Erythroblast (primary cell): ENCODE measurements around the gene SBK1.
"Not testable (repeated sequence)": the region's sequence is repeated elsewhere in the genome, so short reads cannot be mapped to it uniquely, and the experiment has no call there.

Source experiments
- GATA1 ChIP-seq: IDR thresholded peaks from 2 replicates; pipeline ENCODE4 v1.6.1; 2011; ENCODE audit warnings: low read depth, mild to moderate bottlenecking, control low read depth, low read length, moderate library complexity
- POLR2A ChIP-seq: IDR thresholded peaks from 2 replicates; pipeline ENCODE4 v1.6.1; 2011; ENCODE audit warnings: mild to moderate bottlenecking, low read length

GRCh38 chr16:28367926-28368325 lies 75.6 kb downstream of the SBK1 start:
- TF ChIP-seq POLR2A, GATA1: not testable (repeated sequence)
